Neural cell (in vitro differentiated cells): ENCODE data around the gene AGXT. TPM values are rescaled to one million over a fixed set of nuclear protein-coding genes. Genes with fewer than 3 reads are reported as not detected.

Source experiments
- H2AFZ ChIP-seq: fragments of 200-600, 300-800 bp; sonication (generic), shearing (Covaris generic); 2 replicates; pipeline ENCODE4 v1.6.0; 2014; ENCODE audit warnings: low read depth, mild to moderate bottlenecking, antibody characterized with exemption, low read length, moderate library complexity
- H3F3A ChIP-seq: fragments of 200-600 bp; shearing (Covaris generic); 2 replicates; pipeline ENCODE4 v1.6.1; 2016; ENCODE audit warnings: mild to moderate bottlenecking, moderate library complexity, mixed read lengths, antibody characterized with exemption, low read length; ENCODE audit not compliant: insufficient read depth, poor library complexity, severe bottlenecking
- H3K27ac ChIP-seq: fragments of 200-600, 300-800 bp; sonication (generic), shearing (Covaris generic); 2 replicates; pipeline ENCODE4 v1.5.1; 2014; ENCODE audit warnings: mild to moderate bottlenecking, low read length, moderate library complexity
- H3K27me3 ChIP-seq: fragments of 300-800, 200-600 bp; sonication (generic), shearing (Covaris generic); 2 replicates; pipeline ENCODE4 v1.6.0; 2014; ENCODE audit warnings: mild to moderate bottlenecking, low read depth, low read length, moderate library complexity; ENCODE audit not compliant: insufficient read depth
- H3K36me3 ChIP-seq: fragments of 300-800, 200-600 bp; sonication (generic), shearing (Covaris generic); 2 replicates; pipeline ENCODE4 v1.5.1; 2014; ENCODE audit warnings: mild to moderate bottlenecking, antibody characterized with exemption, low read length, moderate library complexity; ENCODE audit not compliant: insufficient read depth
- H3K4me2 ChIP-seq: fragments of 300-800, 200-600 bp; sonication (generic), shearing (Covaris generic); 2 replicates; pipeline ENCODE4 v1.6.0; 2014; ENCODE audit warnings: mild to moderate bottlenecking, low read length
- H3K4me3 ChIP-seq: fragments of 300-800, 200-600 bp; sonication (generic), shearing (Covaris generic); 2 replicates; pipeline ENCODE4 v1.5.1; 2014; ENCODE audit warnings: mild to moderate bottlenecking, low read length, moderate library complexity
- H3K79me2 ChIP-seq: fragments of 200-600 bp; shearing (Covaris generic); replicated peaks from 2 replicates; pipeline ENCODE4 v1.6.0; 2014; ENCODE audit warnings: mild to moderate bottlenecking, low read length, moderate library complexity; ENCODE audit not compliant: insufficient read depth
- H3K9ac ChIP-seq: fragments of 300-800, 200-600 bp; sonication (generic), shearing (Covaris generic); 2 replicates; pipeline ENCODE4 v1.6.1; 2016; ENCODE audit warnings: mild to moderate bottlenecking, low read length, mixed read lengths
- H3K9me2 ChIP-seq: fragments of 200-600 bp; shearing (Covaris generic); 2 replicates; pipeline ENCODE4 v1.6.1; 2016; ENCODE audit warnings: mild to moderate bottlenecking, low read length, mixed read lengths; ENCODE audit not compliant: insufficient read depth
- H3K9me3 ChIP-seq: fragments of 200-600, 300-800 bp; sonication (generic), shearing (Covaris generic); 2 replicates; pipeline ENCODE4 v1.6.1; 2016; ENCODE audit warnings: mild to moderate bottlenecking, mixed run types, low read length, moderate library complexity, mixed read lengths
- H4K20me1 ChIP-seq: fragments of 200-600 bp; shearing (Covaris generic); 2 replicates; pipeline ENCODE4 v1.6.1; 2016; ENCODE audit warnings: mild to moderate bottlenecking, mixed run types; ENCODE audit not compliant: insufficient read depth
- EP300 ChIP-seq: fragments of 450-650 bp; conservative IDR thresholded peaks from 2 replicates; pipeline ENCODE4 v1.6.1; 2014; ENCODE audit warnings: antibody characterized with exemption, mild to moderate bottlenecking, moderate library complexity; ENCODE audit not compliant: poor library complexity, severe bottlenecking
- EZH2 ChIP-seq: fragments of 200-600, 300-800 bp; shearing (Covaris generic), sonication (generic); IDR thresholded peaks from 2 replicates; pipeline ENCODE4 v1.6.1; 2014; ENCODE audit warnings: antibody characterized with exemption, low read length, borderline replicate concordance, mild to moderate bottlenecking; ENCODE audit not compliant: insufficient read depth, poor library complexity, severe bottlenecking
- MXI1 ChIP-seq: fragments of 450-650 bp; conservative IDR thresholded peaks from 2 replicates; pipeline ENCODE4 v1.6.1; 2014; ENCODE audit warnings: antibody characterized with exemption, mild to moderate bottlenecking; ENCODE audit not compliant: poor library complexity, severe bottlenecking
- POLR2AphosphoS5 ChIP-seq: IDR thresholded peaks from 2 replicates; pipeline ENCODE4 v1.6.1; 2012
- RAD21 ChIP-seq: fragments of 450-650 bp; conservative IDR thresholded peaks from 2 replicates; pipeline ENCODE4 v1.6.1; 2014; ENCODE audit warnings: antibody characterized with exemption, mild to moderate bottlenecking, moderate library complexity
- REST ChIP-seq: IDR thresholded peaks from 2 replicates; pipeline ENCODE4 v1.6.1; 2012; ENCODE audit warnings: borderline replicate concordance
- SMC3 ChIP-seq: fragments of 450-650 bp; conservative IDR thresholded peaks from 2 replicates; pipeline ENCODE4 v1.6.1; 2014; ENCODE audit warnings: antibody characterized with exemption, mild to moderate bottlenecking, moderate library complexity; ENCODE audit not compliant: poor library complexity
- TAF1 ChIP-seq: IDR thresholded peaks from 2 replicates; pipeline ENCODE4 v1.6.1; 2012; ENCODE audit warnings: low read depth
- polyA plus RNA-seq: library from polyadenylated mRNA; depleted of rRNA; stranded (reverse); fragments of >200 nt; gene quantifications from 2 replicates; pipeline ENCODE4 v1.2.3, GENCODE V29; 2014
- TF ChIP-seq, protein P1 (sequence below): fragments of 450-650 bp; IDR thresholded peaks from 2 replicates; pipeline ENCODE4 v1.5.1; 2014; ENCODE audit warnings: antibody characterized with exemption, mild to moderate bottlenecking, moderate library complexity; ENCODE audit not compliant: poor library complexity, severe bottlenecking

The AGXT gene
- polyA plus RNA-seq, 1 donor from 2014 or later, result not detected

DNA sequence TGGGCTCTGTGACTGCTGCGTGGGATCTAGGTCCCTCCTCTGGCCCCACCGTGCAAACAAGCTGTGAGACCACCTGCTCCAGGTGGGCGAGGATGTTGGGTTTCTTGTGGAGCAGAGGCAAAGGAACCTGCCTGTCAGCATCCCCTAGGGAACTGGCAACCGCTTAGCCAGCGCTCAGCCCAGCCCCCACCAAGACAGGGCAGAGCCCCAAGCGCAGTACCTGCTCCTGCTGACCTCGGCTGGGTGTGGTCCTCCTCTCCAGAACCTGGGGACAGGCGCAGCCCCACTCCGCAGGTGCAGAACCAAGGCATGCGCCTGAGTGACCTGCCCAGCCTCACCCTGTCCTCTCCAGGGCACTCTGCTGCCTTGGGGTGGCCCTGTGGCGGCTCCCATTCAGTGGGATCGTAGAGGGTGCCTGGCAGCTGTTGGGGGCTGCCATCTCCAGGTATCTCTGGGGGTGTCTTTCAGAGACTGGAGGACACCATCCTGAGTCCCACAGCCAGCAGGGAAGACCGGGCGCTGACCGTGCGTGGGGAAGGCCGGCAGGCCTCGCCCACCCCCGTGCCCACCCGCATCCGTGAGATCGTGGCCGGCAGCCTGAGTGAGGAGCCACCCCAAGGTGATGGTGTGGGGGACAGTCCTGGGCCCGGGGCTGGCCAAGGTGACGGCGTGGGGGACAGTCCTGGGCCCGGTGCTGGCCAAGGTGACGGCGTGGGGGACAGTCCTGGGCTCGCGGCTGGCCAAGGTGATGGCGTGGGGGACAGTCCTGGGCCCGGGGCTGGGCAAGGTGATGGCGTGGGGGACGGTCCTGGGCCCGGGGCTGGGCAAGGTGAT is 49.9 kb downstream of the AGXT start:
- no peak for TF ChIP-seq EP300
- TF ChIP-seq, protein P1, sequence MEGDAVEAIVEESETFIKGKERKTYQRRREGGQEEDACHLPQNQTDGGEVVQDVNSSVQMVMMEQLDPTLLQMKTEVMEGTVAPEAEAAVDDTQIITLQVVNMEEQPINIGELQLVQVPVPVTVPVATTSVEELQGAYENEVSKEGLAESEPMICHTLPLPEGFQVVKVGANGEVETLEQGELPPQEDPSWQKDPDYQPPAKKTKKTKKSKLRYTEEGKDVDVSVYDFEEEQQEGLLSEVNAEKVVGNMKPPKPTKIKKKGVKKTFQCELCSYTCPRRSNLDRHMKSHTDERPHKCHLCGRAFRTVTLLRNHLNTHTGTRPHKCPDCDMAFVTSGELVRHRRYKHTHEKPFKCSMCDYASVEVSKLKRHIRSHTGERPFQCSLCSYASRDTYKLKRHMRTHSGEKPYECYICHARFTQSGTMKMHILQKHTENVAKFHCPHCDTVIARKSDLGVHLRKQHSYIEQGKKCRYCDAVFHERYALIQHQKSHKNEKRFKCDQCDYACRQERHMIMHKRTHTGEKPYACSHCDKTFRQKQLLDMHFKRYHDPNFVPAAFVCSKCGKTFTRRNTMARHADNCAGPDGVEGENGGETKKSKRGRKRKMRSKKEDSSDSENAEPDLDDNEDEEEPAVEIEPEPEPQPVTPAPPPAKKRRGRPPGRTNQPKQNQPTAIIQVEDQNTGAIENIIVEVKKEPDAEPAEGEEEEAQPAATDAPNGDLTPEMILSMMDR, result no peak
- no peak for TF ChIP-seq TAF1
- TF ChIP-seq RAD21, result no peak
- TF ChIP-seq POLR2AphosphoS5, result no peak
- no peak for TF ChIP-seq REST
- TF ChIP-seq MXI1, result no peak
- TF ChIP-seq SMC3, result no peak

GRCh38 chr2:240919161-240919781 is 50.6 kb downstream of the AGXT start:
- H3K4me2 ChIP-seq, result no peak overlapping the region
- no peak for TF ChIP-seq MXI1
- no peak for TF ChIP-seq POLR2AphosphoS5
- TF ChIP-seq EZH2, result no peak
- no peak for TF ChIP-seq REST
- TF ChIP-seq EP300, result no peak
- TF ChIP-seq RAD21, result no peak
- TF ChIP-seq SMC3, result no peak
- TF ChIP-seq, protein P1, result no peak
- TF ChIP-seq TAF1, result no peak
- peaks cover 6% of the 10 kb centered on the region for H3K27me3 ChIP-seq
- H3K9me3 ChIP-seq, result no peaks in the 10 kb centered on the region
- no peaks in the 10 kb centered on the region for H3K9me2 ChIP-seq
- no peaks in the 10 kb centered on the region for H3F3A ChIP-seq
- H2AFZ ChIP-seq, result no peak overlapping the region
- H3K27ac ChIP-seq, result no peak overlapping the region
- H3K36me3 ChIP-seq, result no peaks in the 10 kb centered on the region
- H3K79me2 ChIP-seq, result no peaks in the 10 kb centered on the region
- H3K9ac ChIP-seq, result no peak overlapping the region
- no peak overlapping the region for H3K4me3 ChIP-seq
- no peaks in the 10 kb centered on the region for H4K20me1 ChIP-seq

More for the DNA sequence above, 49.9 kb downstream of the AGXT start:
- Histone ChIP-seq H3K9me3 (no peaks in the 10 kb centered on the region), H3K27me3 (peaks cover 6% of the 10 kb centered on the region), H2AFZ (no peak overlapping the region), H3K36me3 (no peaks in the 10 kb centered on the region), H3K9ac (no peak overlapping the region), H3K79me2 (no peaks in the 10 kb centered on the region), H3F3A (no peaks in the 10 kb centered on the region), H3K9me2 (no peaks in the 10 kb centered on the region), H4K20me1 (no peaks in the 10 kb centered on the region), H3K4me2 (no peak overlapping the region), H3K4me3 (no peak overlapping the region), H3K27ac (no peak overlapping the region)
